Measurements from ENCODE around the gene AKAP9.

GRCh38 chr7:92137557-92137956, 196.9 kb downstream of the AKAP9 start:
- TF ChIP-seq CTCF (IDR thresholded peaks at IDR 0.05): no peak
- TF ChIP-seq POLR2A (IDR thresholded peaks at IDR 0.05): no peak
